Hepatocyte (in vitro differentiated cells): ENCODE data around the gene ZNF488.

Experiments
- CTCF ChIP-seq: fragments of 200-600 bp; sonication (generic); IDR thresholded peaks from 2 replicates; pipeline ENCODE4 v1.5.1; 2016; ENCODE audit warnings: antibody characterized with exemption, mild to moderate bottlenecking; ENCODE audit not compliant: poor library complexity
- EZH2 ChIP-seq: fragments of 200-600 bp; sonication (generic); IDR thresholded peaks from 2 replicates; pipeline ENCODE4 v1.6.1; 2016; ENCODE audit warnings: antibody characterized with exemption, mild to moderate bottlenecking, borderline replicate concordance

GRCh38 chr10:47378606-47379444 lies 5.3 kb downstream of the ZNF488 start:
- TF ChIP-seq CTCF (no peak), EZH2 (no peak)
